NOMO-1 (cell line): ENCODE results near the gene NLRP3.

Experiments used
- DNase-seq, 2 experiments: peaks; one replicate each; lab custom pipeline; 2025; ENCODE audit not compliant: unreplicated experiment in 2 of 2; lab: John Stamatoyannopoulos, UW

The NLRP3 gene

GRCh38 chr1:247435759-247436147 lies 19.8 kb downstream of the NLRP3 start:
- no peak for DNase-seq

GRCh38 chr1:247437551-247438505 lies 21.9 kb downstream of the NLRP3 start:
- DNase-seq = peak in 1 of 2 experiments; percentile 53

GRCh38 chr1:247440001-247440620 lies 24.1 kb downstream of the NLRP3 start:
- peak in 1 of 2 experiments; percentile 6 for DNase-seq

DNA sequence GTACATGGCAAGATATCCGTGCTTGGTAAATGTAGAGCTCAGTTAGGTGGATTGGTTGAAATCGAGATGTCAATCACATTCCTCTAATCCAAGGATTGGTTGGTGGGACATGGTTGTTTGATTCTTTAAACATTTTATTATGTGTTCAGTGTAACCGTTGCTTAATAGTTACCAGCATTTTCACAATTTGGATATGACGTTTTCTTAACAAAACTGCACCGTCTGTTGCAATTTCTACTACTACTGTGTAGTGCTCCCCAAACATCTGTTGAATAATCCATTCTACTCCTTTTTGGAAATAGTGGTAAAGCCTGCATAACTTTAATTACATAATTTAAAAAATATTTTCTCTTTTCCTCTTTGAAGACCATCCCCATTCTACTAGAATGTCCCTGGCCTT lies 25.6 kb downstream of the NLRP3 start:
- peak; percentile 22 to 49 for DNase-seq

DNA sequence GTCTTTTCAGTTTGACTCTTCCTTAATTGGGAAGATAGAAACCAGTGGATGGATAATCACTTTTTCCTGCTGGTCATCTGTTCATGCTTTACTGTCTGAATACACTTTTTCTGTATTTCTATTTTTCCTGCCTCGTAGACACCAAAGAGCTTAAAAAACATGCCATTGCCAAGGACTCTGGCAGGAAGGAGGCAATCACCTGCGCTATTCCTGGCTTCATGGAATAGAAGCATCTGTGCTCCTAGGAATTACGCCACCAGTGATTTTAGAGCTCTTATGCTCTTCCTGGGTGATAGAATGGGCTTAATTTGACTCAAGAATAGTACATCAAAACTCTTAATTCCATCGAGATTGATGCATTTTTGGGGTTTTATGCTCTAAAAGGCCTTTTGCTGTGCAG lies 26.2 kb downstream of the NLRP3 start:
- no peak for DNase-seq

- no peak for DNase-seq
Measured at GRCh38 chr1:247443641-247444040, 27.7 kb downstream of the NLRP3 start.

DNA sequence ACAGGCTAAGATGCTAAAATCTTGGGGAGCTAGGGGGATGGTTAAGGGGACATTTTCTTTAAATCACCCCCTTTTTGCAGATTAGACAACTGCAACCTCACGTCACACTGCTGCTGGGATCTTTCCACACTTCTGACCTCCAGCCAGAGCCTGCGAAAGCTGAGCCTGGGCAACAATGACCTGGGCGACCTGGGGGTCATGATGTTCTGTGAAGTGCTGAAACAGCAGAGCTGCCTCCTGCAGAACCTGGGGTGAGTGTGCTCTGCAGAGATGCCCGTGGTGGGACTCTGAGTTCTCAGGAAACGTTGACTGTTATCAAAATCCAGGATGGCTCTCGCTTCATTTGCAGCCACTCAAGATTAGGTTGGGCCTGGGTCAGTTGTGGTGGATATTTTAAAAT lies 28.6 kb downstream of the NLRP3 start:
- DNase-seq = no peak

- DNase-seq = peak in 1 of 2 experiments; percentile 63
Measured at GRCh38 chr1:247445526-247446356, 29.8 kb downstream of the NLRP3 start.

GRCh38 chr1:247447162-247447909 lies 31.4 kb downstream of the NLRP3 start:
- DNase-seq = no peak

DNA sequence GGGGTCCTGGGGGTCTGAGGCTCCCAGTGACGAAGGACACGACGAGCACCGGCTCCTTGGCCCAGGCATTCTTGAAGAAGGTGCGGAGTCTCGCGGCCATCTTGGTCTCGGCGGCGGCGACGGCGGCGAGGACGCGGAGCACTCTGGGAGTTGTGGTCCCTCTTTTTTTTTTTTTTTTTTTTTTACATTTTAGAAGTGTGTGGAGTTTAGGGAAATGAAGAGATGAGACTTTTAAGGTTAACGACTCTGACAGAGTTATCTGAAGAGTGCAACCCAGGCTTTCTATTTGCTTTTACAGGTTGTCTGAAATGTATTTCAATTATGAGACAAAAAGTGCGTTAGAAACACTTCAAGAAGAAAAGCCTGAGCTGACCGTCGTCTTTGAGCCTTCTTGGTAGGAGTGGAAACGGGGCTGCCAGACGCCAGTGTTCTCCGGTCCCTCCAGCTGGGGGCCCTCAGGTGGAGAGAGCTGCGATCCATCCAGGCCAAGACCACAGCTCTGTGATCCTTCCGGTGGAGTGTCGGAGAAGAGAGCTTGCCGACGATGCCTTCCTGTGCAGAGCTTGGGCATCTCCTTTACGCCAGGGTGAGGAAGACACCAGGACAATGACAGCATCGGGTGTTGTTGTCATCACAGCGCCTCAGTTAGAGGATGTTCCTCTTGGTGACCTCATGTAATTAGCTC lies 32.3 kb downstream of the NLRP3 start:
- DNase-seq = no peak

DNA sequence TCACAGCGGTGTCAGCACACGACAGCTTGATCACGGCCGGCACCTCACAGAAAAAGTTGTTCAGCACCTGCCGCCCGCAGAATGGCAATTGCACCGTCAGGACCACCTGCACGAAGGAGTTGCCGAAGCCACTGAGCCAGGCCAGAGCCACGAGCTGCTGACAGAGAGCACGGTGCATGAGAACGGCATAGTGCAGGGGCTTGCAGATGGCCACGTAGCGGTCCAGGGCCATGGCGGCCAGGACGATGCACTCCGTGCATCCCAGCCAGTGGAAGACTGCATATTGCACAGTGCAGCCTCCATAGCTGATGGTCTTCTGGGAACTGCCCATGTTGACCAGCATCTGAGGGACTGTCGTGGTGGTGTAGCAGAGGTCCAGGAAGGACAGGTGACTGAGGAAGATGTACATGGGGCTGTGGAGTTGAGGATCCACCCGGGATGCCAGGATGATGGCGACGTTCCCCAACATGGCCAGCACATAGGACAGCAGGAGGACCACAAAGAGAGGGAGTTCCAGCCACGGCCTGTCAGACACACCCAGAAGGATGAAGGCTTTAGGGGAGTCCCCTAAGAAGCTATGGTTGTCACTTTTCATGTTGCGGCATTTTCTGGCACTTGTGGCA lies 35.5 kb downstream of the NLRP3 start:
- no peak for DNase-seq

DNA sequence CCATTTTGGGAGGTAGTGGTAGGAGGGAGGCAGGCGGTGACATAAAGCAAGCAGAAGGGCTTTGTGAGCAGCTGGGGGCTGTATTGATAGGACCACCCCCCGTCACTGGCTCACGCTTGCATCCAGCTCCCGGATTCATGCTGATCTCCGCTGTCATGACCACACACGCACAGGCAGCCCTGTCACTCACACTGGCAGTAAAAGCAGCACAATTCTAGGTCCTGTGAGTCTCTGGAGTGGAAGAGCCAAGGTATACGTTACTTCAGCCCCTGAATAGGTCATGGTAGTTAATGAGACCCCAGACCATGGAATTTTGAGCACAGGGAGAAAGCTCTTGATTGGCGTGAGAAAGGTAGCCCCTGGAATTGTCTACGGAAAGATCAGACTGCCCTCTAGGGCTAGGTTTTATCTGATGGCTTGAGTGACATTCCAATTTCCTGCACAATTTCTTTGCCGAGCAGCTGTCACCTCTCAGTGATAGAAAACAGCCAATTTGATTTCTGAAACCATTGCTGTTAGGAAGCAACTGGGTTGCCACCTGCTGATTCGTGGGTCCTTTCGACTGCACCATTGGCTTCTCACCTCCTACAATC lies 36.6 kb downstream of the NLRP3 start:
- no peak for DNase-seq

DNA sequence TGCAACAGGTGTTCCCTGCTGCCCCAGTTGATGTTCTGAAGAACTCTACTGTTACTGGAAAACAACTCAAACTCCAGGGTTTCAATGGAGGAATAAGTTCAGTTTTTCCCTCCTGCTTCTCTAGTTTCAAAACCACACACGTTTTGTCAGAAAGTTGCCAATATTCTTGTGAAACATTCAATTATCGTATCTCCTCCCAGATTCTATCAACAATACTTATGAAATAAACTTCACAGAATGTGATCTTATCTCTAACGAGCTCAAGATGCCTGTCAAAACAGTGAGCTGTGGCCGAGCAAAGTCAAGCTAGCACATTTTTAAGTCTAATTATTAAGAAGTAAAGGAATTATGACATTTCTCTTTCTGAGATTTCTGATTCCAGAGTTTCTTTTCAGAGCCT lies 37.3 kb downstream of the NLRP3 start:
- peak; percentile 24 to 54 for DNase-seq

- no peak for DNase-seq
Measured at GRCh38 chr1:247453997-247454396, 38.0 kb downstream of the NLRP3 start.

DNA sequence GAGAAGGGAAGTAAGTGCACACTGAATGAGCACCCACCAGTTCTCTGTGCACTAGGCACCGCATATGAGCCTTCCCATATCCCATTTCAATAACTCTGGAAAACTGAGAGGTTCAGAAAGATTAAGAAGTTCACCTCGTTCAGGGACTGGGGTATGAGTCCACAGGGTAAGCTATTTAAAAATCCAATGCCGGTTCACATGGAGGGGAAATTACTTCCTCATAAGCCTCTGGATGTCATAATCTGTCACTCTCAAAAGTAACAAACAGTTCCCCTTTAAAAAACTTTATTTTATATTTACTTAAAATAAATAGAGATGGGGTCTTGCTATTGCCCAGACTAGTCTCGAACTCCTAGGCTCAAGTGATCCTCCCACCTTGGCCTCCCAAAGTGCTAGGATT lies 40.0 kb downstream of the NLRP3 start:
- DNase-seq = peak in 1 of 2 experiments; percentile 79

DNA sequence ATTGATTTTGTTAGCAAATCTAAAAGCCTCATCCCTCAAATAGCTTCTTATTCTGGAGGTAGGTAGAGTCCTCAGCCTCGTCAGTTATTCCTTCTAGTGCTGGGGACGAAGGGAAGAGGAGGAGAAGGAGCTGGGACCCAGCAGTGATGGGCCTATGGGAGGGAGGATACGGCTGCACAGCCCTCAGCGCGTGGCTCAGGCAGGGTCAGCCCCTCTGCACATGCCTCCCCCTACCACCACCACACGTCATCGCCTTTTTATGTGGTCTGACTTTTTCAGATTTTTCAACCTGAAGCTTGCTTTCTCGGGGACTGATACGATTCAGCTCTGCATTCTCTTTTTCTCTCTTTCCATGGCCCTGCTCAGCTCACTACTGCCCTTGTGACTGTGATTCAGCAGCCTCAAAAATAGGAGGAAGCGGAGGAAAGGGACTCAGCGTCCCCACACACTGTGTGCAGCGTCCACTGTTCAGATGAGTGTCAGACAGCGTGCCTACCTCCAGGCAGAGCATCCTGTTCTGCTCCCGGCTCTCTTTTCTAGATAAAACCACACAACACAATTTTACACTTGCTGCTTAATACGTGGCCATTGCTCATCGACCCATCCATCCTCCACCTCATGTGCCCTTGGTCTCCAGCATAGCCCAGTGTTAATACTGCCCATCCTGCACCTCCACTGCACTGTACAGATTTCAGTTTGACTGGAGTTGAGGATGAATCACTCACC lies 41.1 kb downstream of the NLRP3 start:
- DNase-seq = peak in 1 of 2 experiments; percentile 12

GRCh38 chr1:247459507-247459906 lies 43.5 kb downstream of the NLRP3 start:
- no peak for DNase-seq

- peak in 1 of 2 experiments; percentile 37 for DNase-seq
Measured at GRCh38 chr1:247465796-247466195, 49.8 kb downstream of the NLRP3 start.
